ENCODE measurements around the gene NRDE2.

NRDE2 gene

GRCh38 chr14:90275820-90276219 lies 55.9 kb downstream of the NRDE2 start:
- H3K9ac ChIP-seq (ENCODE audit: low read depth in 1 of 2, low read length in 2 of 2), result no peak overlapping the region
- H3K27me3 ChIP-seq (ENCODE audit: control insufficient read depth in 1 of 2, insufficient read depth in 2 of 2, low read length in 2 of 2), result no peaks in the 10 kb centered on the region
- peaks cover 27 to 69% of the 10 kb centered on the region in 2 donors for H3K36me3 ChIP-seq (ENCODE audit: control insufficient read depth in 1 of 2, insufficient read depth in 2 of 2, low read length in 2 of 2)
- no peak overlapping the region for H3K27ac ChIP-seq (ENCODE audit: low read depth, low read length)
- H3K9me3 ChIP-seq (ENCODE audit: control insufficient read depth in 1 of 2, low read length in 2 of 2), result no peaks in the 10 kb centered on the region
- H3K4me3 ChIP-seq (ENCODE audit: low read depth in 1 of 2, low read length in 2 of 2), result no peak overlapping the region
- H3K4me1 ChIP-seq (ENCODE audit: control insufficient read depth in 1 of 2, insufficient read depth in 2 of 2, low read length in 2 of 2), result peaks cover 0 to 4% of the 10 kb centered on the region in 2 donors

GRCh38 chr14:90275458-90275814 lies 56.3 kb downstream of the NRDE2 start:
- Histone ChIP-seq H3K9ac (ENCODE audit: low read depth in 1 of 2, low read length in 2 of 2) (no peak overlapping the region), H3K36me3 (ENCODE audit: control insufficient read depth in 1 of 2, insufficient read depth in 2 of 2, low read length in 2 of 2) (peaks cover 30 to 69% of the 10 kb centered on the region in 2 donors), H3K9me3 (ENCODE audit: control insufficient read depth in 1 of 2, low read length in 2 of 2) (no peaks in the 10 kb centered on the region), H3K27me3 (ENCODE audit: control insufficient read depth in 1 of 2, insufficient read depth in 2 of 2, low read length in 2 of 2) (no peaks in the 10 kb centered on the region), H3K4me3 (ENCODE audit: low read depth in 1 of 2, low read length in 2 of 2) (no peak overlapping the region), H3K27ac (ENCODE audit: low read depth, low read length) (no peak overlapping the region), H3K4me1 (ENCODE audit: control insufficient read depth in 1 of 2, insufficient read depth in 2 of 2, low read length in 2 of 2) (peaks cover 0 to 4% of the 10 kb centered on the region in 2 donors)

- no peak overlapping the region for H3K27ac ChIP-seq (ENCODE audit: low read depth, low read length)
- no peak overlapping the region for H3K4me3 ChIP-seq (ENCODE audit: low read depth in 1 of 2, low read length in 2 of 2)
- H3K4me1 ChIP-seq (ENCODE audit: control insufficient read depth in 1 of 2, insufficient read depth in 2 of 2, low read length in 2 of 2), result peaks cover 0 to 4% of the 10 kb centered on the region in 2 donors
- H3K9me3 ChIP-seq (ENCODE audit: control insufficient read depth in 1 of 2, low read length in 2 of 2), result no peaks in the 10 kb centered on the region
- no peaks in the 10 kb centered on the region for H3K27me3 ChIP-seq (ENCODE audit: control insufficient read depth in 1 of 2, insufficient read depth in 2 of 2, low read length in 2 of 2)
- H3K9ac ChIP-seq (ENCODE audit: low read depth in 1 of 2, low read length in 2 of 2), result no peak overlapping the region
- peaks cover 35 to 69% of the 10 kb centered on the region in 2 donors for H3K36me3 ChIP-seq (ENCODE audit: control insufficient read depth in 1 of 2, insufficient read depth in 2 of 2, low read length in 2 of 2)
These were observed 56.8 kb downstream of the NRDE2 start for GRCh38 chr14:90274808-90275457.

GRCh38 chr14:90274019-90274418 lies 57.7 kb downstream of the NRDE2 start:
- Histone ChIP-seq H3K27me3 (ENCODE audit: control insufficient read depth in 1 of 2, insufficient read depth in 2 of 2, low read length in 2 of 2) (no peaks in the 10 kb centered on the region), H3K4me1 (ENCODE audit: control insufficient read depth in 1 of 2, insufficient read depth in 2 of 2, low read length in 2 of 2) (peaks cover 0 to 4% of the 10 kb centered on the region in 2 donors), H3K9ac (ENCODE audit: low read depth in 1 of 2, low read length in 2 of 2) (no peak overlapping the region), H3K27ac (ENCODE audit: low read depth, low read length) (no peak overlapping the region), H3K9me3 (ENCODE audit: control insufficient read depth in 1 of 2, low read length in 2 of 2) (no peaks in the 10 kb centered on the region), H3K4me3 (ENCODE audit: low read depth in 1 of 2, low read length in 2 of 2) (no peak overlapping the region), H3K36me3 (ENCODE audit: control insufficient read depth in 1 of 2, insufficient read depth in 2 of 2, low read length in 2 of 2) (peaks cover 41 to 73% of the 10 kb centered on the region in 2 donors)

GRCh38 chr14:90273532-90273931 lies 58.2 kb downstream of the NRDE2 start:
- H3K27ac ChIP-seq (ENCODE audit: low read depth, low read length), result no peak overlapping the region
- H3K4me1 ChIP-seq (ENCODE audit: control insufficient read depth in 1 of 2, insufficient read depth in 2 of 2, low read length in 2 of 2), result peaks cover 0 to 4% of the 10 kb centered on the region in 2 donors

GRCh38 chr14:90272523-90272922 lies 59.2 kb downstream of the NRDE2 start:
- H3K36me3 ChIP-seq (ENCODE audit: control insufficient read depth in 1 of 2, insufficient read depth in 2 of 2, low read length in 2 of 2), result peaks cover 40 to 72% of the 10 kb centered on the region in 2 donors
- no peak overlapping the region for H3K27ac ChIP-seq (ENCODE audit: low read depth, low read length)

More at GRCh38 chr14:90273532-90273931, 58.2 kb downstream of the NRDE2 start:
- H3K4me3 ChIP-seq (ENCODE audit: low read depth in 1 of 2, low read length in 2 of 2), result no peak overlapping the region
- no peaks in the 10 kb centered on the region for H3K9me3 ChIP-seq (ENCODE audit: control insufficient read depth in 1 of 2, low read length in 2 of 2)
- no peak overlapping the region for H3K9ac ChIP-seq (ENCODE audit: low read depth in 1 of 2, low read length in 2 of 2)
- no peaks in the 10 kb centered on the region for H3K27me3 ChIP-seq (ENCODE audit: control insufficient read depth in 1 of 2, insufficient read depth in 2 of 2, low read length in 2 of 2)
- peaks cover 41 to 73% of the 10 kb centered on the region in 2 donors for H3K36me3 ChIP-seq (ENCODE audit: control insufficient read depth in 1 of 2, insufficient read depth in 2 of 2, low read length in 2 of 2)

GRCh38 chr14:90268420-90268819 lies 63.3 kb downstream of the NRDE2 start:
- Histone ChIP-seq H3K4me3 (ENCODE audit: low read depth in 1 of 2, low read length in 2 of 2) (no peak overlapping the region), H3K36me3 (ENCODE audit: control insufficient read depth in 1 of 2, insufficient read depth in 2 of 2, low read length in 2 of 2) (peaks cover 72 to 84% of the 10 kb centered on the region in 2 donors), H3K27ac (ENCODE audit: low read depth, low read length) (no peak overlapping the region), H3K9ac (ENCODE audit: low read depth in 1 of 2, low read length in 2 of 2) (no peak overlapping the region), H3K4me1 (ENCODE audit: control insufficient read depth in 1 of 2, insufficient read depth in 2 of 2, low read length in 2 of 2) (peaks cover 0 to 5% of the 10 kb centered on the region in 2 donors), H3K27me3 (ENCODE audit: control insufficient read depth in 1 of 2, insufficient read depth in 2 of 2, low read length in 2 of 2) (no peaks in the 10 kb centered on the region), H3K9me3 (ENCODE audit: control insufficient read depth in 1 of 2, low read length in 2 of 2) (no peaks in the 10 kb centered on the region)

More at GRCh38 chr14:90272523-90272922, 59.2 kb downstream of the NRDE2 start:
- Histone ChIP-seq H3K27me3 (ENCODE audit: control insufficient read depth in 1 of 2, insufficient read depth in 2 of 2, low read length in 2 of 2) (no peaks in the 10 kb centered on the region), H3K9ac (ENCODE audit: low read depth in 1 of 2, low read length in 2 of 2) (no peak overlapping the region), H3K4me3 (ENCODE audit: low read depth in 1 of 2, low read length in 2 of 2) (no peak overlapping the region), H3K4me1 (ENCODE audit: control insufficient read depth in 1 of 2, insufficient read depth in 2 of 2, low read length in 2 of 2) (peaks cover 0 to 4% of the 10 kb centered on the region in 2 donors), H3K9me3 (ENCODE audit: control insufficient read depth in 1 of 2, low read length in 2 of 2) (no peaks in the 10 kb centered on the region)

- H3K27ac ChIP-seq (ENCODE audit: low read depth, low read length), result no peak overlapping the region
- no peak overlapping the region for H3K9ac ChIP-seq (ENCODE audit: low read depth in 1 of 2, low read length in 2 of 2)
- H3K4me1 ChIP-seq (ENCODE audit: control insufficient read depth in 1 of 2, insufficient read depth in 2 of 2, low read length in 2 of 2), result peaks cover 0 to 5% of the 10 kb centered on the region in 2 donors
- H3K27me3 ChIP-seq (ENCODE audit: control insufficient read depth in 1 of 2, insufficient read depth in 2 of 2, low read length in 2 of 2), result no peaks in the 10 kb centered on the region
- H3K36me3 ChIP-seq (ENCODE audit: control insufficient read depth in 1 of 2, insufficient read depth in 2 of 2, low read length in 2 of 2), result peaks cover 69 to 84% of the 10 kb centered on the region in 2 donors
- no peaks in the 10 kb centered on the region for H3K9me3 ChIP-seq (ENCODE audit: control insufficient read depth in 1 of 2, low read length in 2 of 2)
- H3K4me3 ChIP-seq (ENCODE audit: low read depth in 1 of 2, low read length in 2 of 2), result no peak overlapping the region
These were observed 65.1 kb downstream of the NRDE2 start for GRCh38 chr14:90266441-90267154.

- no peak overlapping the region for H3K27ac ChIP-seq (ENCODE audit: low read depth, low read length)
- no peak overlapping the region for H3K9ac ChIP-seq (ENCODE audit: low read depth in 1 of 2, low read length in 2 of 2)
- H3K9me3 ChIP-seq (ENCODE audit: control insufficient read depth in 1 of 2, low read length in 2 of 2), result no peaks in the 10 kb centered on the region
- peaks cover 0 to 5% of the 10 kb centered on the region in 2 donors for H3K4me1 ChIP-seq (ENCODE audit: control insufficient read depth in 1 of 2, insufficient read depth in 2 of 2, low read length in 2 of 2)
- peaks cover 54 to 76% of the 10 kb centered on the region in 2 donors for H3K36me3 ChIP-seq (ENCODE audit: control insufficient read depth in 1 of 2, insufficient read depth in 2 of 2, low read length in 2 of 2)
- H3K27me3 ChIP-seq (ENCODE audit: control insufficient read depth in 1 of 2, insufficient read depth in 2 of 2, low read length in 2 of 2), result no peaks in the 10 kb centered on the region
- H3K4me3 ChIP-seq (ENCODE audit: low read depth in 1 of 2, low read length in 2 of 2), result no peak overlapping the region
These were observed 67.8 kb downstream of the NRDE2 start for GRCh38 chr14:90263748-90264449.
